WTC11 (cell line): ENCODE results near the gene RAB10. TPM values are rescaled to one million over a fixed set of nuclear protein-coding genes. Genes with fewer than 3 reads are reported as not detected.

Experiments
- CREM ChIP-seq: sonication (generic); formaldehyde crosslinking; IDR thresholded peaks from 2 replicates; pipeline ENCODE4 v1.8.1; 2022; ENCODE audit warnings: mild to moderate bottlenecking, missing genetic modification reagents, moderate library complexity
- E2F1 ChIP-seq: sonication (generic); formaldehyde crosslinking; IDR thresholded peaks from 2 replicates; pipeline ENCODE4 v1.8.0; 2022; ENCODE audit warnings: mild to moderate bottlenecking, missing genetic modification reagents
- ELF4 ChIP-seq: sonication (generic); formaldehyde crosslinking; IDR thresholded peaks from 2 replicates; pipeline ENCODE4 v1.8.1; 2022; ENCODE audit warnings: low read depth, mild to moderate bottlenecking, moderate library complexity, missing genetic modification reagents
- EMX1 ChIP-seq: fragments of 250-450 bp; sonication (Bioruptor Pico); IDR thresholded peaks from 2 replicates; pipeline ENCODE4 v1.8.0; 2021; ENCODE audit warnings: mild to moderate bottlenecking
- ETV6 ChIP-seq: sonication (generic); formaldehyde crosslinking; IDR thresholded peaks from 2 replicates; pipeline ENCODE4 v1.8.1; 2022; ENCODE audit warnings: mild to moderate bottlenecking, missing genetic modification reagents
- FOXK1 ChIP-seq: sonication (generic); formaldehyde crosslinking; IDR thresholded peaks from 2 replicates; pipeline ENCODE4 v1.8.0; 2022; ENCODE audit warnings: mild to moderate bottlenecking, moderate library complexity, missing genetic modification reagents
- FOXP1 ChIP-seq: sonication (generic); formaldehyde crosslinking; IDR thresholded peaks from 2 replicates; pipeline ENCODE4 v1.8.0; 2022; ENCODE audit warnings: missing genetic modification reagents, mild to moderate bottlenecking, moderate library complexity, borderline replicate concordance
- GTF2I ChIP-seq: fragments of 250-450 bp; sonication (Bioruptor Pico); conservative IDR thresholded peaks from 2 replicates; pipeline ENCODE4 v1.4.0; 2021; ENCODE audit warnings: mild to moderate bottlenecking
- HMGA2 ChIP-seq: fragments of 250-450 bp; sonication (Bioruptor Pico); IDR thresholded peaks from 2 replicates; pipeline ENCODE4 v1.4.0; 2021; ENCODE audit warnings: mild to moderate bottlenecking, moderate library complexity
- NFYB ChIP-seq: sonication (generic); formaldehyde crosslinking; conservative IDR thresholded peaks from 2 replicates; pipeline ENCODE4 v1.8.0; 2022; ENCODE audit warnings: low read depth, missing genetic modification reagents
- NR1H2 ChIP-seq: sonication (generic); formaldehyde crosslinking; IDR thresholded peaks from 2 replicates; pipeline ENCODE4 v1.9.0; 2021; ENCODE audit warnings: mild to moderate bottlenecking, moderate library complexity, missing genetic modification reagents
- NR2C2 ChIP-seq: sonication (generic); formaldehyde crosslinking; IDR thresholded peaks from 2 replicates; pipeline ENCODE4 v1.8.0; 2022; ENCODE audit warnings: mild to moderate bottlenecking, missing genetic modification reagents
- NR3C1 ChIP-seq: sonication (generic); formaldehyde crosslinking; conservative IDR thresholded peaks from 2 replicates; pipeline ENCODE4 v1.8.1; 2023; ENCODE audit warnings: low read depth, mild to moderate bottlenecking, missing genetic modification reagents
- OVOL2 ChIP-seq: fragments of 250-450 bp; sonication (Bioruptor Pico); IDR thresholded peaks from 2 replicates; pipeline ENCODE4 v1.9.0; 2021; ENCODE audit warnings: mild to moderate bottlenecking, borderline replicate concordance
- SMAD3 ChIP-seq: sonication (generic); formaldehyde crosslinking; IDR thresholded peaks from 2 replicates; pipeline ENCODE4 v1.8.0; 2022; ENCODE audit warnings: missing genetic modification reagents, mild to moderate bottlenecking, borderline replicate concordance
- SP1 ChIP-seq: sonication (generic); formaldehyde crosslinking; conservative IDR thresholded peaks from 2 replicates; pipeline ENCODE4 v1.8.1; 2022; ENCODE audit warnings: missing genetic modification reagents
- TEAD4 ChIP-seq: sonication (generic); formaldehyde crosslinking; IDR thresholded peaks from 2 replicates; pipeline ENCODE4 v1.8.0; 2022; ENCODE audit warnings: mild to moderate bottlenecking, missing genetic modification reagents
- ZBTB21 ChIP-seq: sonication (generic); formaldehyde crosslinking; IDR thresholded peaks from 2 replicates; pipeline ENCODE4 v1.8.1; 2023; ENCODE audit warnings: mild to moderate bottlenecking, missing genetic modification reagents, borderline replicate concordance
- ZNF219 ChIP-seq: sonication (generic); formaldehyde crosslinking; IDR thresholded peaks from 2 replicates; pipeline ENCODE4 v1.8.0; 2023; ENCODE audit warnings: missing genetic modification reagents, mild to moderate bottlenecking, borderline replicate concordance
- ZNF671 ChIP-seq: fragments of 250-450 bp; sonication (Bioruptor Pico); IDR thresholded peaks from 2 replicates; pipeline ENCODE4 v1.8.0; 2021; ENCODE audit warnings: mild to moderate bottlenecking
- ZSCAN18 ChIP-seq: fragments of 250-450 bp; sonication (Bioruptor Pico); IDR thresholded peaks from 2 replicates; pipeline ENCODE4 v2.1.2; 2022; ENCODE audit warnings: mild to moderate bottlenecking, moderate library complexity
- total RNA-seq: library from RNA; stranded (reverse); gene quantifications from 3 replicates; pipeline ENCODE4 v1.2.3, GENCODE V29; 2021
- TF ChIP-seq, protein P1 (sequence below): sonication (generic); formaldehyde crosslinking; IDR thresholded peaks from 2 replicates; pipeline ENCODE4 v1.8.0; 2023; ENCODE audit warnings: missing genetic modification reagents, mild to moderate bottlenecking, borderline replicate concordance
- TF ChIP-seq, protein P2 (sequence below): sonication (generic); formaldehyde crosslinking; IDR thresholded peaks from 2 replicates; pipeline ENCODE4 v1.8.1; 2023; ENCODE audit warnings: mild to moderate bottlenecking, missing genetic modification reagents, borderline replicate concordance
- TF ChIP-seq, protein P3 (sequence below): fragments of 250-450 bp; sonication (Bioruptor Pico); conservative IDR thresholded peaks from 2 replicates; pipeline ENCODE4 v1.9.0; 2021; ENCODE audit warnings: mild to moderate bottlenecking
- TF ChIP-seq, protein P4 (sequence below): sonication (generic); formaldehyde crosslinking; IDR thresholded peaks from 2 replicates; pipeline ENCODE4 v1.8.1; 2022; ENCODE audit warnings: mild to moderate bottlenecking, moderate library complexity, missing genetic modification reagents

RAB10 gene
- total RNA-seq, 1 experiment from 2014 or later: 127 TPM

DNA sequence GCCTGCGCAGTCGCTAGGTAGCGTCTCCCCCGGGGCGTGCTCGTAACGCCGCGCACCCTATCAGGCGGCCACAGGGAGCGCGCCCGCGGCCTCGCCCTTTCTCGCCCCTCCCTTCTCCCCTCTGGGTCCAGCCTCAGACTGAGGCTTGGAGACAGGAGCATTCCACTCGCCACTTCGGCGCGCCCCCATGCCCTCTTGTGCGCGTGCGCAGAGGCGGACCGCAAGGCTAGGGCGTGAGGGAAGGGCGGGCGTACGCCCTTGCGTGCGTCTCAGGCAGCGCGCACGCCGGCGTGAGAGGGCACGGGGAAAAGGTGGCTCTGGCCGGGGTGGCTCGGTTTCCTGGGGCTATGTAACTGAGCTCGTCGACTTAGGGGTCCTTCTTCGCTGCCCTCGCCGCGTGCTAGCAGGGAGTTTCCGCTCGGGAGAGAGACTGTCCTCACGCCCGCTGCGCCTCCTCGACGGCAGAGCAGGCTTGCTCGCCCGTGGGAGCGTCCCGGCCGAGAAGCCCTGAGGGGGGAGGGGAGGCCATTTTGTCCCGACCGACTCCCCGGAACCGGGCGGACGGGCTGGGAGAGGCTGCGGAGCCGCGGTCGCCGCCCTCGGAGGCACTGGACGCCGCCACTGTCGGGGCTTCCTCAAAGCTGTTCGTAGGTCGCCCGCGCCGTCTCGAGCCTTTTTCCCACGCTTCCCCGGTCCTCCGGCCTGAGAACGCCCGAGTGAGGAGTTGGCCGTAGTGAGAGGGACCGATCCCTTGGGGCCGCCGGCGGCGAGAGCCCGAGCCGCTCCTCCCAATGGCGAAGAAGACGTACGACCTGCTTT lies at the start of gene RAB10 (continued):
- TF ChIP-seq, protein P1, sequence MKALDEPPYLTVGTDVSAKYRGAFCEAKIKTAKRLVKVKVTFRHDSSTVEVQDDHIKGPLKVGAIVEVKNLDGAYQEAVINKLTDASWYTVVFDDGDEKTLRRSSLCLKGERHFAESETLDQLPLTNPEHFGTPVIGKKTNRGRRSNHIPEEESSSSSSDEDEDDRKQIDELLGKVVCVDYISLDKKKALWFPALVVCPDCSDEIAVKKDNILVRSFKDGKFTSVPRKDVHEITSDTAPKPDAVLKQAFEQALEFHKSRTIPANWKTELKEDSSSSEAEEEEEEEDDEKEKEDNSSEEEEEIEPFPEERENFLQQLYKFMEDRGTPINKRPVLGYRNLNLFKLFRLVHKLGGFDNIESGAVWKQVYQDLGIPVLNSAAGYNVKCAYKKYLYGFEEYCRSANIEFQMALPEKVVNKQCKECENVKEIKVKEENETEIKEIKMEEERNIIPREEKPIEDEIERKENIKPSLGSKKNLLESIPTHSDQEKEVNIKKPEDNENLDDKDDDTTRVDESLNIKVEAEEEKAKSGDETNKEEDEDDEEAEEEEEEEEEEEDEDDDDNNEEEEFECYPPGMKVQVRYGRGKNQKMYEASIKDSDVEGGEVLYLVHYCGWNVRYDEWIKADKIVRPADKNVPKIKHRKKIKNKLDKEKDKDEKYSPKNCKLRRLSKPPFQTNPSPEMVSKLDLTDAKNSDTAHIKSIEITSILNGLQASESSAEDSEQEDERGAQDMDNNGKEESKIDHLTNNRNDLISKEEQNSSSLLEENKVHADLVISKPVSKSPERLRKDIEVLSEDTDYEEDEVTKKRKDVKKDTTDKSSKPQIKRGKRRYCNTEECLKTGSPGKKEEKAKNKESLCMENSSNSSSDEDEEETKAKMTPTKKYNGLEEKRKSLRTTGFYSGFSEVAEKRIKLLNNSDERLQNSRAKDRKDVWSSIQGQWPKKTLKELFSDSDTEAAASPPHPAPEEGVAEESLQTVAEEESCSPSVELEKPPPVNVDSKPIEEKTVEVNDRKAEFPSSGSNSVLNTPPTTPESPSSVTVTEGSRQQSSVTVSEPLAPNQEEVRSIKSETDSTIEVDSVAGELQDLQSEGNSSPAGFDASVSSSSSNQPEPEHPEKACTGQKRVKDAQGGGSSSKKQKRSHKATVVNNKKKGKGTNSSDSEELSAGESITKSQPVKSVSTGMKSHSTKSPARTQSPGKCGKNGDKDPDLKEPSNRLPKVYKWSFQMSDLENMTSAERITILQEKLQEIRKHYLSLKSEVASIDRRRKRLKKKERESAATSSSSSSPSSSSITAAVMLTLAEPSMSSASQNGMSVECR: peak; percentile 96
- TF ChIP-seq SP1 (CRISPR knock-in tag) (peak; percentile 85), NR2C2 (no peak), HMGA2 (CRISPR knock-in tag) (no peak), NR3C1 (CRISPR knock-in tag) (0 out of 2 replicates have a peak, but pooled peaks have one; percentile 80), ZNF671 (CRISPR knock-in tag) (no peak), ZBTB21 (peak; percentile 87; the same call in 1 of the 2 replicates), NFYB (CRISPR knock-in tag) (no peak), CREM (0 out of 2 replicates have a peak, but pooled peaks have one; percentile 18), FOXK1 (no peak; the same call in 1 of the 2 replicates), SMAD3 (peak; percentile 16; the same call in 1 of the 2 replicates), TEAD4 (CRISPR knock-in tag) (peak; percentile 83; the same call in 1 of the 2 replicates), ETV6 (peak; percentile 91), FOXP1 (CRISPR knock-in tag) (peak; percentile 84), ZSCAN18 (CRISPR knock-in tag) (no peak), NR1H2 (CRISPR knock-in tag) (no peak), E2F1 (CRISPR knock-in tag) (peak; percentile 27; the same call in 1 of the 2 replicates), OVOL2 (CRISPR knock-in tag) (no peak), EMX1 (no peak), ELF4 (CRISPR knock-in tag) (no peak), ZNF219 (CRISPR knock-in tag) (no peak), GTF2I (CRISPR knock-in tag) (no peak)
- TF ChIP-seq, protein P2, sequence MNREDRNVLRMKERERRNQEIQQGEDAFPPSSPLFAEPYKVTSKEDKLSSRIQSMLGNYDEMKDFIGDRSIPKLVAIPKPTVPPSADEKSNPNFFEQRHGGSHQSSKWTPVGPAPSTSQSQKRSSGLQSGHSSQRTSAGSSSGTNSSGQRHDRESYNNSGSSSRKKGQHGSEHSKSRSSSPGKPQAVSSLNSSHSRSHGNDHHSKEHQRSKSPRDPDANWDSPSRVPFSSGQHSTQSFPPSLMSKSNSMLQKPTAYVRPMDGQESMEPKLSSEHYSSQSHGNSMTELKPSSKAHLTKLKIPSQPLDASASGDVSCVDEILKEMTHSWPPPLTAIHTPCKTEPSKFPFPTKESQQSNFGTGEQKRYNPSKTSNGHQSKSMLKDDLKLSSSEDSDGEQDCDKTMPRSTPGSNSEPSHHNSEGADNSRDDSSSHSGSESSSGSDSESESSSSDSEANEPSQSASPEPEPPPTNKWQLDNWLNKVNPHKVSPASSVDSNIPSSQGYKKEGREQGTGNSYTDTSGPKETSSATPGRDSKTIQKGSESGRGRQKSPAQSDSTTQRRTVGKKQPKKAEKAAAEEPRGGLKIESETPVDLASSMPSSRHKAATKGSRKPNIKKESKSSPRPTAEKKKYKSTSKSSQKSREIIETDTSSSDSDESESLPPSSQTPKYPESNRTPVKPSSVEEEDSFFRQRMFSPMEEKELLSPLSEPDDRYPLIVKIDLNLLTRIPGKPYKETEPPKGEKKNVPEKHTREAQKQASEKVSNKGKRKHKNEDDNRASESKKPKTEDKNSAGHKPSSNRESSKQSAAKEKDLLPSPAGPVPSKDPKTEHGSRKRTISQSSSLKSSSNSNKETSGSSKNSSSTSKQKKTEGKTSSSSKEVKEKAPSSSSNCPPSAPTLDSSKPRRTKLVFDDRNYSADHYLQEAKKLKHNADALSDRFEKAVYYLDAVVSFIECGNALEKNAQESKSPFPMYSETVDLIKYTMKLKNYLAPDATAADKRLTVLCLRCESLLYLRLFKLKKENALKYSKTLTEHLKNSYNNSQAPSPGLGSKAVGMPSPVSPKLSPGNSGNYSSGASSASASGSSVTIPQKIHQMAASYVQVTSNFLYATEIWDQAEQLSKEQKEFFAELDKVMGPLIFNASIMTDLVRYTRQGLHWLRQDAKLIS (CRISPR knock-in tag): peak; percentile 87; the same call in 1 of the 2 replicates
- TF ChIP-seq, protein P3, sequence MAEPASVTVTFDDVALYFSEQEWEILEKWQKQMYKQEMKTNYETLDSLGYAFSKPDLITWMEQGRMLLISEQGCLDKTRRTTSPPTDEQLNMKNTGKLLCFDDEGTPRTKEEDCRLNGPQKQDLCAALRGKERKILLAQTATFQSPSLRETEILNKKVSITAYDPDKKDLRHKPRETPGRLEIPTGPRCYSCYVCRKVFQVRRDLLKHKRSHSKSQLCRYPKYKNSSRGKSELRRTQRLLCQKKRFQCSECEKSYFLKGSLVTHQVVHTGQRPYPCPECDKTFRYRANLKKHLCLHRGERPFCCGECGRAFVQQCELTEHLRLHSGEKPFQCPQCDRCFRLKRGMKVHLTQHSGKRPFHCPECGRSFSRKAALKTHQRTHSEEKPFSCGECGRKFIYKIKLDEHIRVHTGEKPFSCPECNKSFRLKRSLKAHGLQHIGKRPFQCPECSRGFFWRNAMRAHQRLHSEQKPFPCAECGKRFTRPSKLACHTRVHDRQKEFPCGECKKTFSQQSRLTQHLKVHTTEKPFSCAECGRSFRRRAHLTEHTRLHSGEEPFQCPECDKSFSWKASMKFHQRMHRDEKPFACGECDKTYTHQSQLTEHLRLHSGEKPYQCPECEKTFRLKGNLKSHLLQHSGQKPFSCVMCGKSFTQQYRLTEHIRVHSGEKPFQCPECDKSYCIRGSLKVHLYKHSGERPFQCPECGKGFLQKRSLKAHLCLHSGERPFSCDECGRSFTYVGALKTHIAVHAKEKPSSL (CRISPR knock-in tag): no peak
- TF ChIP-seq, protein P4, sequence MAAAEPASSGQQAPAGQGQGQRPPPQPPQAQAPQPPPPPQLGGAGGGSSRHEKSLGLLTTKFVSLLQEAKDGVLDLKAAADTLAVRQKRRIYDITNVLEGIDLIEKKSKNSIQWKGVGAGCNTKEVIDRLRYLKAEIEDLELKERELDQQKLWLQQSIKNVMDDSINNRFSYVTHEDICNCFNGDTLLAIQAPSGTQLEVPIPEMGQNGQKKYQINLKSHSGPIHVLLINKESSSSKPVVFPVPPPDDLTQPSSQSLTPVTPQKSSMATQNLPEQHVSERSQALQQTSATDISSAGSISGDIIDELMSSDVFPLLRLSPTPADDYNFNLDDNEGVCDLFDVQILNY: peak; percentile 79
